NCI-H2171 treated with DMSO at 0.1 percent for 48 hours (cell line): ENCODE measurements around the gene PXN.
"Not testable (repeated sequence)": the region's sequence is repeated elsewhere in the genome, so short reads cannot be mapped to it uniquely, and the experiment has no call there.

Experiments
- DNase-seq: peaks from one replicate; lab custom pipeline; 2025; lab: John Stamatoyannopoulos, UW

PXN gene

GRCh38 chr12:120209851-120210250, 55.7 kb downstream of the PXN start:
- no peak for DNase-seq

- no peak for DNase-seq
These were observed 58.3 kb downstream of the PXN start for GRCh38 chr12:120207227-120207626.

GRCh38 chr12:120206781-120207180, 58.7 kb downstream of the PXN start:
- DNase-seq = not testable (repeated sequence)

GRCh38 chr12:120206228-120206627, 59.3 kb downstream of the PXN start:
- no peak for DNase-seq

- no peak for DNase-seq
These were observed 61.4 kb downstream of the PXN start for GRCh38 chr12:120204171-120204570.

- DNase-seq = no peak
These were observed 65.1 kb downstream of the PXN start for GRCh38 chr12:120200364-120200800.

- no peak for DNase-seq
These were observed 65.8 kb downstream of the PXN start for GRCh38 chr12:120199595-120200306.

GRCh38 chr12:120199025-120199424, 66.5 kb downstream of the PXN start:
- DNase-seq = no peak

GRCh38 chr12:120197542-120197887, 68.0 kb downstream of the PXN start:
- DNase-seq = no peak

GRCh38 chr12:120196817-120197541, 68.6 kb downstream of the PXN start:
- DNase-seq = not testable (repeated sequence)

- no peak for DNase-seq
These were observed 69.2 kb downstream of the PXN start for GRCh38 chr12:120196363-120196762.

GRCh38 chr12:120194534-120195395, 70.8 kb downstream of the PXN start, which contains the start of gene GCN1:
GCN1 (minus strand) TSS chr12:120194715; CDS start chr12:120194697, 18 bp downstream.
- DNase-seq = peak; percentile 70

- DNase-seq = peak; percentile 45
These were observed 71.3 kb downstream of the PXN start for GRCh38 chr12:120194226-120194533.

- DNase-seq = not testable (repeated sequence)
These were observed 72.2 kb downstream of the PXN start for GRCh38 chr12:120193286-120193685.

GRCh38 chr12:120190985-120191480, 74.5 kb downstream of the PXN start:
- DNase-seq = no peak

- no peak for DNase-seq
These were observed 75.1 kb downstream of the PXN start for GRCh38 chr12:120190386-120190785.

- no peak for DNase-seq
These were observed 78.9 kb downstream of the PXN start for GRCh38 chr12:120186654-120187053.

GRCh38 chr12:120183211-120183631, 82.3 kb downstream of the PXN start:
- DNase-seq = peak; percentile 21

GRCh38 chr12:120181991-120182631, 83.4 kb downstream of the PXN start:
- no peak for DNase-seq

- DNase-seq = no peak
These were observed 84.6 kb downstream of the PXN start for GRCh38 chr12:120180975-120181374.

GRCh38 chr12:120175537-120175936, 90.0 kb downstream of the PXN start:
- no peak for DNase-seq

GRCh38 chr12:120175062-120175461, 90.5 kb downstream of the PXN start:
- no peak for DNase-seq
